GM12878 (cell line): ENCODE measurements around the gene CCDC6. TPM values are rescaled to one million over a fixed set of nuclear protein-coding genes. Genes with fewer than 3 reads are reported as not detected.

ENCODE experiments used
- ATAC-seq: fragments of 200-7000 bp; cut with Tn5 transposase; 3 replicates; pipeline ENCODE4 v1.9.1; 2020; ENCODE audit warnings: mild to moderate bottlenecking, moderate library complexity
- BruUV-seq: library from RNA; stranded (reverse); fragments of 400-500 nt; replicated peaks from 2 replicates; lab custom pipeline; 2021; lab: Mats Ljungman, UMichigan
- CTCF ChIA-PET: fragments of 300-600 bp; sonication (Branson Sonifier 250); formaldehyde crosslinking; extraction: SDS; loops from one replicate; lab custom pipeline; 2021; ENCODE audit warnings: inconsistent platforms; lab: Yijun Ruan, JAX
- POLR2A ChIA-PET: fragments of 350-600 bp; formaldehyde crosslinking; extraction: SDS; loops from one replicate; lab custom pipeline; 2021; ENCODE audit warnings: inconsistent platforms; lab: Charles Lee
- RAD21 ChIA-PET: fragments of 300-600 bp; sonication (Branson Sonifier 250); formaldehyde crosslinking; loops from one replicate; lab custom pipeline; 2023; ENCODE audit warnings: antibody characterized with exemption; ENCODE audit not compliant: unreplicated experiment; lab: Charles Lee
- SMC1A ChIA-PET: fragments of 300-600 bp; sonication (Branson Sonifier 250); formaldehyde crosslinking; loops from one replicate; lab custom pipeline; 2023; ENCODE audit not compliant: unreplicated experiment, uncharacterized antibody; lab: Charles Lee
- DNase-seq: peaks from one replicate; pipeline ENCODE4 v3.0.0-alpha.2; 2011; ENCODE audit warnings: low read depth, low spot score
- FAIRE-seq: peaks from 3 replicates; lab custom pipeline; 2011; peaks lifted over from hg19 to GRCh38; lab: Jason Lieb, UNC
- H2AFZ ChIP-seq: 2 replicates; pipeline ENCODE4 v1.6.0; 2011; ENCODE audit warnings: low read depth, low read length, control low read depth; ENCODE audit not compliant: control insufficient read depth
- H3K27ac ChIP-seq: 2 replicates; pipeline ENCODE4 v1.5.1; 2011; ENCODE audit warnings: control low read depth; ENCODE audit not compliant: control insufficient read depth, insufficient read depth
- H3K27me3 ChIP-seq, 2 experiments: replicated peaks in 1 of 2; 2 replicates each; pipeline versions ENCODE4 v1.6.0 to v1.6.1; 2011; ENCODE audit warnings: low read length in 1 of 2; ENCODE audit not compliant: control insufficient read depth in 2 of 2, insufficient read depth in 2 of 2
- H3K36me3 ChIP-seq, 2 experiments: 2 replicates each; pipeline ENCODE4 v1.5.1; 2011; ENCODE audit warnings: low read length in 1 of 2; ENCODE audit not compliant: control insufficient read depth in 2 of 2, insufficient read depth in 2 of 2
- H3K4me1 ChIP-seq: 2 replicates; pipeline ENCODE4 v1.6.1; 2011; ENCODE audit warnings: mild to moderate bottlenecking, low read length, moderate library complexity, mixed read lengths; ENCODE audit not compliant: control insufficient read depth, insufficient read depth
- H3K4me2 ChIP-seq: 2 replicates; pipeline ENCODE4 v1.6.0; 2011; ENCODE audit warnings: control low read depth; ENCODE audit not compliant: control insufficient read depth, insufficient read depth
- H3K4me3 ChIP-seq: fragments of 200-600 bp; sonication (generic); 2 replicates; pipeline ENCODE4 v1.5.1; 2016
- H3K79me2 ChIP-seq: 2 replicates; pipeline ENCODE4 v1.6.0; 2011; ENCODE audit warnings: low read length; ENCODE audit not compliant: control insufficient read depth, insufficient read depth
- H3K9ac ChIP-seq: 2 replicates; pipeline ENCODE4 v1.8.0; 2011; ENCODE audit warnings: low read length, control low read depth, mixed read lengths; ENCODE audit not compliant: control insufficient read depth, insufficient read depth
- H3K9me3 ChIP-seq: replicated peaks from 3 replicates; pipeline ENCODE4 v1.5.1; 2011; ENCODE audit warnings: mild to moderate bottlenecking, low read length; ENCODE audit not compliant: control insufficient read depth, insufficient read depth
- H4K20me1 ChIP-seq: 2 replicates; pipeline ENCODE4 v1.6.0; 2011; ENCODE audit not compliant: control insufficient read depth, insufficient read depth
- HSF1 ChIP-seq: fragments of 150-350 bp; IDR thresholded peaks from 2 replicates; pipeline ENCODE4 v1.6.1; 2014; ENCODE audit warnings: mild to moderate bottlenecking, low read depth, low read length
- IRF3 ChIP-seq: fragments of 450-650 bp; IDR thresholded peaks from 2 replicates; pipeline ENCODE4 v1.6.1; 2014; ENCODE audit warnings: mild to moderate bottlenecking
- SREBF1 ChIP-seq: IDR thresholded peaks from 2 replicates; pipeline ENCODE4 v1.6.1; 2012; ENCODE audit warnings: mild to moderate bottlenecking, low read length
- TAF1 ChIP-seq: IDR thresholded peaks from 2 replicates; pipeline ENCODE4 v1.6.1; 2011; ENCODE audit warnings: mild to moderate bottlenecking, low read depth, low read length, borderline replicate concordance
- ZNF622 ChIP-seq: fragments of 450-650 bp; IDR thresholded peaks from 2 replicates; pipeline ENCODE4 v1.6.1; 2017; ENCODE audit warnings: mild to moderate bottlenecking, inconsistent platforms
- WGBS: methylation state at CpG from one replicate; pipeline ENCODE4 v1.1.6; 2016; ENCODE audit warnings: low lambda C conversion rate; ENCODE audit not compliant: insufficient replicate concordance, insufficient coverage; ENCODE audit errors: missing lambda C conversion rate; 5-methylcytosine and 5-hydroxymethylcytosine counted together
- in situ Hi-C: fragments of 300-500 bp; cut with MboI; formaldehyde crosslinking; loops from 9 replicates; pipeline ENCODE4 v1.14.3; 2018; ENCODE audit warnings: mixed read lengths
- intact Hi-C: fragments of 100-400 bp; cut with micrococcal nuclease; formaldehyde crosslinking; loops from one replicate; pipeline ENCODE4 v1.14.2; 2022; ENCODE audit not compliant: unreplicated experiment
- polyA plus RNA-seq, 11 experiments: library from polyadenylated mRNA; depleted of rRNA in 4 of 11; unstranded in 6 of 11; stranded (reverse) in 5 of 11; fragments of >200 nt; fragmentation: Nextera tagmentation in 4 of 11; fragmentation: Illumina TruSeq in 1 of 11; extraction: Ambion mirVana in 4 of 11; extraction: Trizol in 1 of 11; gene quantifications; 1 replicate in 1 of 11; 2 replicates in 10 of 11; pipeline versions ENCODE4 v1.2.1 to v1.2.3, GENCODE V29; 2011 to 2016; ENCODE audit warnings: inconsistent platforms in 2 of 11, missing spikeins in 2 of 11, low read depth in 1 of 11
- total RNA-seq, 4 experiments: library from RNA; depleted of rRNA in 3 of 4; stranded (reverse); fragments of >200 nt in 3 of 4; fragmentation: Illumina TruSeq in 1 of 4; extraction: Trizol in 1 of 4; gene quantifications; 2 replicates each; pipeline versions ENCODE4 v1.2.1 to v1.2.3, GENCODE V29; 2013 to 2021

Gene CCDC6
- total and polyA plus RNA-seq, 10 of the 15 experiments (the other 5 are each of a cell fraction or from before 2014, with no cell fraction given): 11.8 to 46.2 (median 26.7) TPM

- Histone ChIP-seq H3K9ac (no peak overlapping the region), H3K9me3 (no peaks in the 10 kb centered on the region), H3K4me1 (peaks cover 15% of the 10 kb centered on the region), H3K79me2 (peaks cover 59% of the 10 kb centered on the region), H3K4me2 (no peak overlapping the region), H3K27ac (no peak overlapping the region), H3K36me3 (no peaks in the 10 kb centered on the region; a peak in 2 of 4 replicates), H4K20me1 (no peaks in the 10 kb centered on the region), H3K27me3 (no peaks in the 10 kb centered on the region), H2AFZ (no peak overlapping the region), H3K4me3 (no peak overlapping the region)
- no TSS peak for BruUV-seq
- 88% methylated on average over 4 of the region's 4 CpGs for WGBS
- FAIRE-seq (no peak), ATAC-seq (no peak), DNase-seq (no peak)
- ChIA-PET POLR2A (no interaction called here), SMC1A (interaction anchor here (1.0 to 8.2 kb wide), 2 partner anchors 12 to 30 kb away, joined by 3 to 62 read pairs; partner anchors contain the start of gene CCDC6), RAD21 (interaction anchor here (5.1 kb wide), 1 partner anchor 12 kb away, joined by 18 read pairs; the partner anchor contains the start of gene CCDC6), CTCF (interaction anchor here (1.3 to 1.9 kb wide), 3 partner anchors 11 to 29 kb away, joined by 3 to 5 read pairs (median 3); partner anchors contain the start of gene CCDC6)
- TF ChIP-seq HSF1 (no peak), TAF1 (no peak), SREBF1 (no peak), ZNF622 (no peak), IRF3 (no peak)
- in situ Hi-C loops: no loop called here
- intact Hi-C loops: no loop called here
Observed at GRCh38 chr10:59894114-59894513, 12.2 kb downstream of the CCDC6 start.
